ENCODE measurements around the gene PTPRQ. TPM values are rescaled to one million over a fixed set of nuclear protein-coding genes. Genes with fewer than 3 reads are reported as not detected.

PTPRQ gene
- polyA plus RNA-seq, 2 of the 4 experiments (the other 2 are of a cell fraction), result 0.14 to 0.17 TPM

DNA sequence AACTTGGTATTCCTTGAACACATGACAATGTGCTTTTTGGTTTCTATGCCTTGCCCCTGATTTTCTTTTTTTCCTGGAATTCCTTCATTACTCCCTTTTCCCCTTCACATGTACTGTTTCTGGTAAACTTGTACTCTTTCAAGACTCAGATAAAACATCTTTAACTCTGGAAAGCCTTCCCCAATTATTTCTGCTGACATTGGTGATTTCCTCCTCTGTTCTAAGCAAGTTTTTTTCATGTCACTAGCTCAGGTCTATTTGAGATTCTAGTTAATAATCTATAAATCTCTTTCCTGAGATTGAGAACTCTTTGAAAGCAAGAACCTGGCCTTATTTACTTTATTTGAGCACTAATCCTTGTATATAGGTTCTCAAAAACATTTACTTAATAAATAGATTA lies 24.0 kb upstream of the PTPRQ start:
- no peak for FAIRE-seq
- no peak overlapping the region; the same call in 2 of the 3 replicates for H3K4me2 ChIP-seq
- DNase-seq (ENCODE audit: low read depth in 1 of 2, low spot score in 1 of 2), result no peak
- no peaks in the 10 kb centered on the region for H3K4me1 ChIP-seq
- ChIA-PET CTCF (no interaction called here), POLR2A (no interaction called here)
- ATAC-seq, result no peak
- no peak overlapping the region for H3K27ac ChIP-seq
- H3K9me3 ChIP-seq, result no peaks in the 10 kb centered on the region
- H3K4me3 ChIP-seq, result no peak overlapping the region
- peak; percentile 68 for TF ChIP-seq MAFK (IDR thresholded peaks at IDR 0.05; ENCODE audit: partially characterized antibody)
- TF ChIP-seq ZNF302 (CRISPR knock-in tag; IDR thresholded peaks at IDR 0.05), result no peak
- TF ChIP-seq CBX2 (IDR thresholded peaks at IDR 0.05; ENCODE audit: borderline replicate concordance, low read depth), result no peak
- no peak for TF ChIP-seq FOXS1 (CRISPR knock-in tag; IDR thresholded peaks at IDR 0.05)
- TF ChIP-seq, protein P1, sequence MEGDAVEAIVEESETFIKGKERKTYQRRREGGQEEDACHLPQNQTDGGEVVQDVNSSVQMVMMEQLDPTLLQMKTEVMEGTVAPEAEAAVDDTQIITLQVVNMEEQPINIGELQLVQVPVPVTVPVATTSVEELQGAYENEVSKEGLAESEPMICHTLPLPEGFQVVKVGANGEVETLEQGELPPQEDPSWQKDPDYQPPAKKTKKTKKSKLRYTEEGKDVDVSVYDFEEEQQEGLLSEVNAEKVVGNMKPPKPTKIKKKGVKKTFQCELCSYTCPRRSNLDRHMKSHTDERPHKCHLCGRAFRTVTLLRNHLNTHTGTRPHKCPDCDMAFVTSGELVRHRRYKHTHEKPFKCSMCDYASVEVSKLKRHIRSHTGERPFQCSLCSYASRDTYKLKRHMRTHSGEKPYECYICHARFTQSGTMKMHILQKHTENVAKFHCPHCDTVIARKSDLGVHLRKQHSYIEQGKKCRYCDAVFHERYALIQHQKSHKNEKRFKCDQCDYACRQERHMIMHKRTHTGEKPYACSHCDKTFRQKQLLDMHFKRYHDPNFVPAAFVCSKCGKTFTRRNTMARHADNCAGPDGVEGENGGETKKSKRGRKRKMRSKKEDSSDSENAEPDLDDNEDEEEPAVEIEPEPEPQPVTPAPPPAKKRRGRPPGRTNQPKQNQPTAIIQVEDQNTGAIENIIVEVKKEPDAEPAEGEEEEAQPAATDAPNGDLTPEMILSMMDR (IDR thresholded peaks at IDR 0.05), result no peak
- TF ChIP-seq ZC3H11A (IDR thresholded peaks at IDR 0.05), result no peak
- TF ChIP-seq TFCP2L1 (CRISPR knock-in tag; IDR thresholded peaks at IDR 0.05), result no peak

DNA sequence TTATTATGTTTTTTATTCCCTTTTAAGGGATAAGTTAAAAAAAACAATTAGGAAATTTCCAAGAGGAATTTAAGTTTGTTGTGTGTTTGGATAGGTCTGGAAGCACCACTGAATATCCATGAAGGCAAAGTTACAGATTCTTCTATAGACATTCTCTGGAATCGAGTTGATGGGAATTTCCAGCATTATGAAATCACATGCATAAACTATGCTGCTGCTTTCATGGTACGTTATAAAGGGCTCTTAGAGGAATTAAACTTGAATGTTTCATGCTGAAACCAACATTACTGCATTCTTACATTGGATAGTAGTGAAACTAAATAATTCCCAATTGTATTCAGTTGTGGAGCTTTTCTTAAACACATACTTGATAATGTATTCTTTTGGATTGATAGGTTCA lies 21.5 kb upstream of the PTPRQ start:
- no peaks in the 10 kb centered on the region for H3K9me3 ChIP-seq
- H3K4me2 ChIP-seq, result no peak overlapping the region
- no peak for TF ChIP-seq SREBF2 (IDR thresholded peaks at IDR 0.05)
- no peak for TF ChIP-seq RFX5 (IDR thresholded peaks at IDR 0.05)
- no peak for TF ChIP-seq CBX8 (IDR thresholded peaks at IDR 0.05)
- TF ChIP-seq EHMT2 (IDR thresholded peaks at IDR 0.05; ENCODE audit: low read depth), result no peak
- TF ChIP-seq MAFK (IDR thresholded peaks at IDR 0.05; ENCODE audit: partially characterized antibody), result no peak
- TF ChIP-seq RNF2 (IDR thresholded peaks at IDR 0.05; ENCODE audit: borderline replicate concordance, low read depth), result no peak
- no peak for TF ChIP-seq CHD2 (IDR thresholded peaks at IDR 0.05; ENCODE audit: low read length, partially characterized antibody)
- TF ChIP-seq, protein P2, sequence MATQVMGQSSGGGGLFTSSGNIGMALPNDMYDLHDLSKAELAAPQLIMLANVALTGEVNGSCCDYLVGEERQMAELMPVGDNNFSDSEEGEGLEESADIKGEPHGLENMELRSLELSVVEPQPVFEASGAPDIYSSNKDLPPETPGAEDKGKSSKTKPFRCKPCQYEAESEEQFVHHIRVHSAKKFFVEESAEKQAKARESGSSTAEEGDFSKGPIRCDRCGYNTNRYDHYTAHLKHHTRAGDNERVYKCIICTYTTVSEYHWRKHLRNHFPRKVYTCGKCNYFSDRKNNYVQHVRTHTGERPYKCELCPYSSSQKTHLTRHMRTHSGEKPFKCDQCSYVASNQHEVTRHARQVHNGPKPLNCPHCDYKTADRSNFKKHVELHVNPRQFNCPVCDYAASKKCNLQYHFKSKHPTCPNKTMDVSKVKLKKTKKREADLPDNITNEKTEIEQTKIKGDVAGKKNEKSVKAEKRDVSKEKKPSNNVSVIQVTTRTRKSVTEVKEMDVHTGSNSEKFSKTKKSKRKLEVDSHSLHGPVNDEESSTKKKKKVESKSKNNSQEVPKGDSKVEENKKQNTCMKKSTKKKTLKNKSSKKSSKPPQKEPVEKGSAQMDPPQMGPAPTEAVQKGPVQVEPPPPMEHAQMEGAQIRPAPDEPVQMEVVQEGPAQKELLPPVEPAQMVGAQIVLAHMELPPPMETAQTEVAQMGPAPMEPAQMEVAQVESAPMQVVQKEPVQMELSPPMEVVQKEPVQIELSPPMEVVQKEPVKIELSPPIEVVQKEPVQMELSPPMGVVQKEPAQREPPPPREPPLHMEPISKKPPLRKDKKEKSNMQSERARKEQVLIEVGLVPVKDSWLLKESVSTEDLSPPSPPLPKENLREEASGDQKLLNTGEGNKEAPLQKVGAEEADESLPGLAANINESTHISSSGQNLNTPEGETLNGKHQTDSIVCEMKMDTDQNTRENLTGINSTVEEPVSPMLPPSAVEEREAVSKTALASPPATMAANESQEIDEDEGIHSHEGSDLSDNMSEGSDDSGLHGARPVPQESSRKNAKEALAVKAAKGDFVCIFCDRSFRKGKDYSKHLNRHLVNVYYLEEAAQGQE (IDR thresholded peaks at IDR 0.05), result no peak
- TF ChIP-seq, protein P3, sequence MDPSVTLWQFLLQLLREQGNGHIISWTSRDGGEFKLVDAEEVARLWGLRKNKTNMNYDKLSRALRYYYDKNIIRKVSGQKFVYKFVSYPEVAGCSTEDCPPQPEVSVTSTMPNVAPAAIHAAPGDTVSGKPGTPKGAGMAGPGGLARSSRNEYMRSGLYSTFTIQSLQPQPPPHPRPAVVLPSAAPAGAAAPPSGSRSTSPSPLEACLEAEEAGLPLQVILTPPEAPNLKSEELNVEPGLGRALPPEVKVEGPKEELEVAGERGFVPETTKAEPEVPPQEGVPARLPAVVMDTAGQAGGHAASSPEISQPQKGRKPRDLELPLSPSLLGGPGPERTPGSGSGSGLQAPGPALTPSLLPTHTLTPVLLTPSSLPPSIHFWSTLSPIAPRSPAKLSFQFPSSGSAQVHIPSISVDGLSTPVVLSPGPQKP (IDR thresholded peaks at IDR 0.05; ENCODE audit: low read depth, low read length), result no peak
- TF ChIP-seq ZFP36 (IDR thresholded peaks at IDR 0.05; ENCODE audit: borderline replicate concordance, partially characterized antibody), result no peak
- TF ChIP-seq JUN (IDR thresholded peaks at IDR 0.05), result no peak
- TF ChIP-seq, protein P4, sequence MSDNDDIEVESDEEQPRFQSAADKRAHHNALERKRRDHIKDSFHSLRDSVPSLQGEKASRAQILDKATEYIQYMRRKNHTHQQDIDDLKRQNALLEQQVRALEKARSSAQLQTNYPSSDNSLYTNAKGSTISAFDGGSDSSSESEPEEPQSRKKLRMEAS (IDR thresholded peaks at IDR 0.05), result no peak
- no peak for TF ChIP-seq ESRRA (IDR thresholded peaks at IDR 0.05; ENCODE audit: borderline replicate concordance, low read length)
- no peak for TF ChIP-seq PHF8 (IDR thresholded peaks at IDR 0.05; ENCODE audit: borderline replicate concordance, low read depth)
- TF ChIP-seq POLR2AphosphoS2 (conservative IDR thresholded peaks at IDR 0.05; ENCODE audit: low read length), result no peak
- TF ChIP-seq TP53 (CRISPR knock-in tag; IDR thresholded peaks at IDR 0.05), result no peak
- TF ChIP-seq NFE2L2 (conservative IDR thresholded peaks at IDR 0.05; ENCODE audit: low read length), result no peak
- POLR2A ChIA-PET, result no interaction called here
- 7% methylated on average over 2 of the region's 2 CpGs for WGBS (ENCODE audit: missing lambda C conversion rate)
- no peak overlapping the region for H3K4me3 ChIP-seq
- no peaks in the 10 kb centered on the region for H3K4me1 ChIP-seq
- ATAC-seq (no peak), DNase-seq (ENCODE audit: low read depth in 1 of 2, low spot score in 1 of 2) (no peak), FAIRE-seq (no peak)
- CTCF ChIA-PET, result no interaction called here
- no peak overlapping the region for H3K27ac ChIP-seq
